ENCODE measurements around the gene STK39.

GRCh38 chr2:167962436-167963226 is 284.8 kb downstream of the STK39 start:
- no peak for TF ChIP-seq CTCF (IDR thresholded peaks at IDR 0.05; ENCODE audit: borderline replicate concordance, extremely low read depth, low read length, poor library complexity, severe bottlenecking)
- TF ChIP-seq EZH2 (IDR thresholded peaks at IDR 0.05; ENCODE audit: borderline replicate concordance, low read depth, low read length, severe bottlenecking), result no peak
